ENCODE data around the gene DACT3.

Gene DACT3

DNA sequence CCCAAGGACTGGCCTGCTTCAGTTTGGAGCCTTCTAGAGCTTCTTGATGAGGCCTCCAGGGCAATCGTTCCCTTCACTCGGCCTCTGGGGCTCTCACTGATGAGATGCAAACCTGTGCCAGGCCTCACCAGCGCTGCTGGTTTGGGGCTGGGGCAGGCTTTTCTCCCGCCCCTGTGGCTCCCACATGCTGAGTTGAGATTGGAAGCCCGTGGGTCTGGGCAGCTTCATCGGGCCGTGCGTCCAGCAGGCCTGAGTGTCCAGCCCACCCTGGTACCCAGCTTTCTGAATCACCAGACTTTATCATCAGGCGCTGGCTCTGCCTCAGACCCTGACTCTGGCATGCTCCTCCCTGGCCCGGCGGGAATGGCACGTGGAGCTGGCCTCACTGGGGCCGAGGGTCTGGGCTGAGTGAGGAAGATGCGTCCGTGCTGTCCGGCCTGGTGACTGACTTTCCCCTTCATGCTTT lies 55.6 kb downstream of the DACT3 start:
- in situ Hi-C loops (cut with HindIII; ENCODE audit: low sequenced_read_pairs) = no loop called here
- TF ChIP-seq, protein P1, sequence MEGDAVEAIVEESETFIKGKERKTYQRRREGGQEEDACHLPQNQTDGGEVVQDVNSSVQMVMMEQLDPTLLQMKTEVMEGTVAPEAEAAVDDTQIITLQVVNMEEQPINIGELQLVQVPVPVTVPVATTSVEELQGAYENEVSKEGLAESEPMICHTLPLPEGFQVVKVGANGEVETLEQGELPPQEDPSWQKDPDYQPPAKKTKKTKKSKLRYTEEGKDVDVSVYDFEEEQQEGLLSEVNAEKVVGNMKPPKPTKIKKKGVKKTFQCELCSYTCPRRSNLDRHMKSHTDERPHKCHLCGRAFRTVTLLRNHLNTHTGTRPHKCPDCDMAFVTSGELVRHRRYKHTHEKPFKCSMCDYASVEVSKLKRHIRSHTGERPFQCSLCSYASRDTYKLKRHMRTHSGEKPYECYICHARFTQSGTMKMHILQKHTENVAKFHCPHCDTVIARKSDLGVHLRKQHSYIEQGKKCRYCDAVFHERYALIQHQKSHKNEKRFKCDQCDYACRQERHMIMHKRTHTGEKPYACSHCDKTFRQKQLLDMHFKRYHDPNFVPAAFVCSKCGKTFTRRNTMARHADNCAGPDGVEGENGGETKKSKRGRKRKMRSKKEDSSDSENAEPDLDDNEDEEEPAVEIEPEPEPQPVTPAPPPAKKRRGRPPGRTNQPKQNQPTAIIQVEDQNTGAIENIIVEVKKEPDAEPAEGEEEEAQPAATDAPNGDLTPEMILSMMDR (IDR thresholded peaks at IDR 0.05; ENCODE audit: low read depth, low read length, missing control alignments) = no peak
- no peak for DNase-seq (ENCODE audit: low read depth)
- no peak overlapping the region for H3K4me3 ChIP-seq (ENCODE audit: low read depth, low read length)

DNA sequence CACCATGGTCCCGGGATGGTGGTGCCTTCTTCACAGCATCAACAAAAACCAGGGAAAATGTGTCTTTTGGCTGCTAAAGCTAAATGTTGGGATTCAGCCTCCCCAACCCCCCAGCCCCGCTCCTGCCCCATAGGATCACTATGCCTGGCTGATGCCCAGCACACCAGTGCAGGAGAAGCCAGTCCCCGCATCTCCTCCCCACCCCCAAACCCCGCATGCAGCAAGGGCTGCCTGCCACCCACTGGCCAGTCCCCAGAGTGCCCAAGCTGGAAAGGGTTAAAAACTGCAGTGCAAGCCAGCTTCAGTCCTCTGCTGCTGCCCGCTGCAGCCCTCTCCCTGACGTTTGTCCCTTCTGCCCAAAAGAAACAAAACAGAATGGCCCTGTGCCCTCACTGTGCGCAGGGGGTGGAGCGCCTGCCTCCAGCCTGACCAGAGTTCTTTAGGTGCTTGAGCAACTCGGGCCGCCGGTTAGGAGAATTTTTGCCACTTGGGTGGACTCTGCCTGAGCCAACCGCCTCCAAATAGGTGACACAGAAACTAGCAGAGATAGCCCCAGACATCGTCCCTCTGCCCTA lies 56.1 kb downstream of the DACT3 start:
- DNase-seq (ENCODE audit: low read depth) = no peak
- H3K4me3 ChIP-seq (ENCODE audit: low read depth, low read length) = no peak overlapping the region
- TF ChIP-seq, protein P1 (IDR thresholded peaks at IDR 0.05; ENCODE audit: low read depth, low read length, missing control alignments) = no peak
- in situ Hi-C loops (cut with HindIII; ENCODE audit: low sequenced_read_pairs) = no loop called here

DNA sequence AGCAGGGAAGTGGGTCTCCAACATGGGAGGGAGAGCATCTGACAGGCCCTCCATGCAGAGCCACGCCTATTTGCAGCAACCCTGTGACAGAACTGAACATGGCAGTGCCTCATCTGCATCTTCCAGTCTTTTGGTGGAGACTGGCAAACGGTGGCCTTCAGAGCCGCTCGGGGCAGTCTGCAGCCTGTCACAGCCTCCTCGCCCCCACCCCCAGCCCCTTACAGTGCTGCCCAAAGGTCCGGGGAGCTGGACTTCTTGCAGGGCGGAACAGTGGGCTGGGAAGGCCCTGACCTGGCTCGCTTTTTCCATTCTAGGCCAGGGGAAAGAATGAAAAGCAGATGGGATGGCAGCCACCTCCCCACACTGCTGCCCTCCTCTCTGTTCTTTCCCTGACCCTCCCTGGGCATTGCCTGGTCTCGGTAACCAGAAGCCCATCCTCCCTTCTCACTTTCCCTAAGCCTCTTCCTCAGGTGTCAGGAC lies 57.2 kb downstream of the DACT3 start:
- H3K4me3 ChIP-seq (ENCODE audit: low read depth, low read length) = peak overlapping the region; percentile 100
- in situ Hi-C loops (cut with HindIII; ENCODE audit: low sequenced_read_pairs) = no loop called here

DNA sequence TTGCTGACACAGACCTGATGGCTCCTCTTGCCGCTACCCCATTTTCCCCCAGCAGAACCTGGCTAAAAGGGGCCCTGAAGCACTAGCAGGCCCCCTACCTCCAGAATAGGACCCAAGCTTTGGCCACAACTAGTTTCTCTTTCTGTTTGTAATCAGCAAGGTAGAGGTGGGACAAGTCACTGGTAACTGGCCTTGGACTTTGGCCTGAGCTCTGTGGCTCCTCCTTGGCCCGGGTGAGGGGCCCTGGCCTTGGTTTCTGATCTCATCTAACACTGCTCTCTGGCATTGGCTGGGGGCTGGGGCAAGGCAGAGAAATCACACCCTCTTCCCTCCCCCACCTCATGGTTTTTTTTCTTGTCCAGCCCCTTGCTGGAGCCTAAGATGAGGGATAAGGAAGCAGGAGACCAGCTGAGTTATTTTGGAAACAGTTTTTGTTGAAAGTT lies 57.8 kb downstream of the DACT3 start:
- no peak for DNase-seq (ENCODE audit: low read depth)
- TF ChIP-seq, protein P1 (IDR thresholded peaks at IDR 0.05; ENCODE audit: low read depth, low read length, missing control alignments) = no peak
- in situ Hi-C loops (cut with HindIII; ENCODE audit: low sequenced_read_pairs) = no loop called here
- H3K4me3 ChIP-seq (ENCODE audit: low read depth, low read length) = peak overlapping the region; percentile 100

More for the DNA sequence above, 57.2 kb downstream of the DACT3 start:
- TF ChIP-seq, protein P1 (IDR thresholded peaks at IDR 0.05; ENCODE audit: low read depth, low read length, missing control alignments) = no peak
- DNase-seq (ENCODE audit: low read depth) = no peak

DNA sequence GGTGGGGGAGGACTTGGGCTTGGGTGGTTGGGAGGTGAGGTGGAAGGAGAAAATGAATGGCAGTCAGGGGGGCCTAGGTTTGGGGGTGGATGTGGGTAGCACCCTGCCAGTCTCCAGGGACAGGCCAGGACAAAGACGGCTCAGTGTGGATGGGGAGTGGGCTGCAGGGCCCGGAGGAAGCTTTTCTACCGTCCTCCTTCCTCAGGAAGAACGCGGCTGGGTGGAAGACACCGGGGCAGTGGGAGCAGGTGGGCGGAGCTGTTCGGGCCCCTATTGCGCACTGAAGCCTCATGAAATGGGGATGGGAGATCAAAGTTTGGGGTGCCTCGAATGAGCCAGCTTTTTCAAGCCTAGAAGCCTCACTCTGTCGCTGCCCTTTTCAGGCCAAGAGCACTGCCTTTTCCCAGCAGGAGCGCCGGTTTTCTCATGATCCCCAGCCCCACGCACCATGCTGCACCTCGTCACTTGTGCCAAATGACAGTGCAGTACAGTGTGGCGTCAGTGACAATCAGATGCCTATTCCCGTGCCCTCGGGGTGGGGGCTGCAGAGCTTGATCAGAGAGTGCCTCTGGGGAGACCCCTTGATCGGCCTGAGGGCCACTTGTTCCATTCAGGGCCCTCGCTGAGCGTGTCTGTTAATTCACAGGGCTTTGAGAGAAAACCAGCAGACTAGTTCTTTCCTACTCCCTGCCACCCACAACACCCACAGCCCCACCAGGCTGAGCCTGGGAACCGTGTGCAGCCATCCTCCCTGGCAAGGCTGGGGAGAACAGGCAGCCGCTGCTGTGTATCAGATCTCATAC lies 58.4 kb downstream of the DACT3 start:
- in situ Hi-C loops (cut with HindIII; ENCODE audit: low sequenced_read_pairs) = no loop called here
- TF ChIP-seq, protein P1 (IDR thresholded peaks at IDR 0.05; ENCODE audit: low read depth, low read length, missing control alignments) = no peak
- H3K4me3 ChIP-seq (ENCODE audit: low read depth, low read length) = peak overlapping the region; percentile 100
- DNase-seq (ENCODE audit: low read depth) = no peak

DNA sequence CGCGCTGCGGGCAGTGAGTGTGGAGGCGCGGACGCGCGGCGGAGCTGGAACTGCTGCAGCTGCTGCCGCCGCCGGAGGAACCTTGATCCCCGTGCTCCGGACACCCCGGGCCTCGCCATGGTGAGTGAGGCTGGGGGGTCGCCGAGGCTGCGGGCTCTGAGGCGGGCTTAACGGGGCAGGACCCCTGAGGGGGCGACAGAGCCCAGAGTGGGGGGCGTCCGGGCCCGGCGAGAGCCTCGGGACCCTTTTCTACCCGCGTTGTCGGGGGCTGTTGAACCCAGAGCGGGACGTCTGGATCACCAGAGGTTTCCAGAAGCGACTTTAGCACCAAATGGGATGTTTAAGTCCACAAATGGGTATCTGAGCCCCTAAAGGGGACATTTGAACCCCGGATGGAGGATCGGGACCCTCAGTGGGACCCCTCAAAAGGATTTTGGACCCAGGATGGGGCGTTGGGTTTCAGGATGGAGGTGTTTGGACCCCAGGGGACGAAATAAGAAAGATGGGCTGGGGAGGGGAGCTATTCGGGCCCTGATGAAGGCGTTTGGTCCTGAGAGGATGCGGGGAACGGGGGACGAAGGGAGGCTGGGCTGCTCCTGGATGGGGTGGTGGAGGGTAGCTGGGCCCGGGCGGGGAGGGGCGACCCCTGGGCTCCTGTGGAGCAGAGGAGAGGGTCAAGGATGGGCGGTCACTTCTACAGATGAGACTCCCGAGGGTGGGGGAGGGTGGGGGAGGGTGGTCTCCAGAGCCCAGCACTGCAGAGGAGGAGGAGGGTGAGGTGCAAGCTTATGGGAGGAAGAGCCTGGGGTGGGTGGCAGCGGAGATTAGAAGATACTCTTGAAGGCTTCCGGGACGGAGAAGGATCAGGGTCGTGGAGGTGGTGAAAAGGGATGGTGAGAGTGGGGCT lies 59.4 kb downstream of the DACT3 start, which contains the start of gene CALM3:
TSS of gene CALM3 (plus strand) at position 13 of the 907 bp plus-strand sequence. CDS start at position 118, 105 bp downstream.
- TF ChIP-seq, protein P1 (IDR thresholded peaks at IDR 0.05; ENCODE audit: low read depth, low read length, missing control alignments) = no peak
- in situ Hi-C loops (cut with HindIII; ENCODE audit: low sequenced_read_pairs) = no loop called here
- H3K4me3 ChIP-seq (ENCODE audit: low read depth, low read length) = peak within 1 kb of the TSS; percentile 100
- no peak for DNase-seq (ENCODE audit: low read depth)
